H7 (cell line): ENCODE measurements around the gene TFCP2L1. TPM values are rescaled to one million over a fixed set of nuclear protein-coding genes. Genes with fewer than 3 reads are reported as not detected.

ENCODE experiments used
- DNase-seq: peaks from one replicate; pipeline ENCODE4 v3.0.0; 2012
- H3K27me3 ChIP-seq: 2 replicates; pipeline ENCODE4 v1.6.0; 2011; ENCODE audit warnings: mild to moderate bottlenecking, low read length; ENCODE audit not compliant: control insufficient read depth, insufficient read depth
- H3K36me3 ChIP-seq: replicated peaks from 2 replicates; pipeline ENCODE4 v1.5.1; 2011; ENCODE audit warnings: low read length; ENCODE audit not compliant: control insufficient read depth, insufficient read depth
- H3K4me3 ChIP-seq: 2 replicates; pipeline ENCODE4 v1.5.1; 2011; ENCODE audit warnings: low read depth, mild to moderate bottlenecking, control low read depth, low read length, moderate library complexity; ENCODE audit not compliant: insufficient read depth
- total RNA-seq: library from RNA; depleted of rRNA; stranded (reverse); fragments of >200 nt; shearing (Covaris generic); gene quantifications from 2 replicates; pipeline ENCODE4 v1.2.3, GENCODE V29; 2014; rRNA removed

The TFCP2L1 gene
- total RNA-seq, 1 experiment from 2014 or later, result 1.2 TPM

GRCh38 chr2:121170577-121170976 is 114.4 kb downstream of the TFCP2L1 start:
- H3K4me3 ChIP-seq, result no peak overlapping the region
- DNase-seq, result no peak
- no peaks in the 10 kb centered on the region for H3K27me3 ChIP-seq
- no peaks in the 10 kb centered on the region for H3K36me3 ChIP-seq

GRCh38 chr2:121167411-121167810 is 117.6 kb downstream of the TFCP2L1 start:
- no peak for DNase-seq
- Histone ChIP-seq H3K4me3 (no peak overlapping the region), H3K36me3 (no peaks in the 10 kb centered on the region), H3K27me3 (no peaks in the 10 kb centered on the region)

Other genes with a start within 250 kb of the TFCP2L1 start
- gene RNU4ATAC, start 245.7 kb upstream of the TFCP2L1 start, total RNA-seq, result under 0.01 TPM in 1 of 2 replicates, not detected in the other